Skeletal muscle tissue (tissue), 4 donors: ENCODE data around the gene WRAP73. TPM values are rescaled to one million over a fixed set of nuclear protein-coding genes. Genes with fewer than 3 reads are reported as not detected.

ENCODE experiments used
- H3K27ac ChIP-seq: one replicate; pipeline ENCODE4 v1.7.0; 2013; ENCODE audit warnings: mild to moderate bottlenecking, low read depth, low read length, inconsistent platforms
- H3K27me3 ChIP-seq, 3 donors: one replicate each; pipeline ENCODE4 v1.7.0; 2013; ENCODE audit warnings: low read length in 3 of 3; ENCODE audit not compliant: control insufficient read depth in 3 of 3, insufficient read depth in 3 of 3
- H3K36me3 ChIP-seq, 3 donors: one replicate each; pipeline ENCODE4 v1.7.0; 2013; ENCODE audit warnings: low read length in 3 of 3; ENCODE audit not compliant: control insufficient read depth in 3 of 3, insufficient read depth in 3 of 3
- H3K4me1 ChIP-seq, 3 donors: one replicate each; pipeline ENCODE4 v1.7.0; 2013; ENCODE audit warnings: low read length in 3 of 3, mild to moderate bottlenecking in 3 of 3; ENCODE audit not compliant: control insufficient read depth in 3 of 3, insufficient read depth in 3 of 3
- H3K4me3 ChIP-seq, 3 donors: one replicate each; pipeline ENCODE4 v1.7.0; 2013; ENCODE audit warnings: low read length in 3 of 3
- H3K9ac ChIP-seq, 3 donors: one replicate each; pipeline ENCODE4 v1.7.0; 2013; ENCODE audit warnings: low read length in 3 of 3, mild to moderate bottlenecking in 3 of 3, moderate library complexity in 2 of 3, low read depth in 1 of 3
- H3K9me3 ChIP-seq, 3 donors: one replicate each; pipeline ENCODE4 v1.7.0; 2013; ENCODE audit warnings: low read length in 3 of 3; ENCODE audit not compliant: control insufficient read depth in 3 of 3
- total RNA-seq: library from RNA; depleted of rRNA; stranded (reverse); fragments of >200 nt; gene quantifications from one replicate; pipeline ENCODE4 v1.2.3, GENCODE V29; 2014
- donor health status: Osteomylitis.

Gene WRAP73
- total RNA-seq, 1 donor from 2014 or later = 13.0 TPM

GRCh38 chr1:3676581-3677470 lies 26.9 kb upstream of the WRAP73 start:
- H3K27ac ChIP-seq = no peak overlapping the region

GRCh38 chr1:3675436-3675835 lies 25.5 kb upstream of the WRAP73 start:
- Histone ChIP-seq H3K4me1 (no peaks in the 10 kb centered on the region), H3K9me3 (no peaks in the 10 kb centered on the region), H3K27ac (no peak overlapping the region), H3K36me3 (no peaks in the 10 kb centered on the region), H3K27me3 (peaks cover 5 to 44% (median 28%) of the 10 kb centered on the region in 3 donors), H3K9ac (no peak overlapping the region), H3K4me3 (no peak overlapping the region)

More at GRCh38 chr1:3676581-3677470, 26.9 kb upstream of the WRAP73 start:
- no peak overlapping the region for H3K9ac ChIP-seq
- no peak overlapping the region for H3K4me3 ChIP-seq
- H3K27me3 ChIP-seq = peaks cover 5 to 31% (median 21%) of the 10 kb centered on the region in 3 donors
- no peaks in the 10 kb centered on the region for H3K36me3 ChIP-seq
- no peaks in the 10 kb centered on the region for H3K9me3 ChIP-seq
- H3K4me1 ChIP-seq = no peaks in the 10 kb centered on the region

- H3K9ac ChIP-seq = no peak overlapping the region
- no peaks in the 10 kb centered on the region for H3K9me3 ChIP-seq
- H3K27me3 ChIP-seq = peaks cover 5 to 38% (median 24%) of the 10 kb centered on the region in 3 donors
Observed at GRCh38 chr1:3674100-3675094, 24.5 kb upstream of the WRAP73 start.

GRCh38 chr1:3673381-3674099 lies 23.6 kb upstream of the WRAP73 start:
- Histone ChIP-seq H3K36me3 (no peaks in the 10 kb centered on the region), H3K9ac (no peak overlapping the region), H3K4me1 (peaks cover 5 to 9% (median 8%) of the 10 kb centered on the region in 3 donors), H3K27me3 (peaks cover 5 to 38% (median 21%) of the 10 kb centered on the region in 3 donors), H3K9me3 (no peaks in the 10 kb centered on the region), H3K4me3 (no peak overlapping the region), H3K27ac (no peak overlapping the region)

More at GRCh38 chr1:3674100-3675094, 24.5 kb upstream of the WRAP73 start:
- Histone ChIP-seq H3K4me1 (peaks cover 0 to 1% (median under 1%) of the 10 kb centered on the region in 3 donors), H3K27ac (no peak overlapping the region), H3K36me3 (no peaks in the 10 kb centered on the region), H3K4me3 (no peak overlapping the region)

GRCh38 chr1:3672971-3673361 lies 23.1 kb upstream of the WRAP73 start:
- Histone ChIP-seq H3K27ac (no peak overlapping the region), H3K9ac (no peak overlapping the region), H3K27me3 (peaks cover 5 to 38% (median 21%) of the 10 kb centered on the region in 3 donors), H3K4me1 (peaks cover 8 to 15% (median 13%) of the 10 kb centered on the region in 3 donors), H3K4me3 (no peak overlapping the region), H3K36me3 (no peaks in the 10 kb centered on the region), H3K9me3 (no peaks in the 10 kb centered on the region)

- H3K27ac ChIP-seq = no peak overlapping the region
- no peaks in the 10 kb centered on the region for H3K9me3 ChIP-seq
- peaks cover 8 to 16% (median 13%) of the 10 kb centered on the region in 3 donors for H3K4me1 ChIP-seq
- H3K27me3 ChIP-seq = peaks cover 5 to 38% (median 21%) of the 10 kb centered on the region in 3 donors
- H3K4me3 ChIP-seq = no peak overlapping the region
- H3K36me3 ChIP-seq = no peaks in the 10 kb centered on the region
- no peak overlapping the region for H3K9ac ChIP-seq
Observed at GRCh38 chr1:3672231-3672970, 22.5 kb upstream of the WRAP73 start.

GRCh38 chr1:3671371-3672180 lies 21.7 kb upstream of the WRAP73 start:
- peaks cover 8 to 16% (median 13%) of the 10 kb centered on the region in 3 donors for H3K4me1 ChIP-seq
- peaks cover 5 to 38% (median 21%) of the 10 kb centered on the region in 3 donors for H3K27me3 ChIP-seq
- H3K4me3 ChIP-seq = no peak overlapping the region
- no peak overlapping the region for H3K27ac ChIP-seq
- no peaks in the 10 kb centered on the region for H3K36me3 ChIP-seq
- no peaks in the 10 kb centered on the region for H3K9me3 ChIP-seq
- H3K9ac ChIP-seq = no peak overlapping the region

GRCh38 chr1:3670823-3671265 lies 20.9 kb upstream of the WRAP73 start:
- H3K4me1 ChIP-seq = peaks cover 8 to 16% (median 13%) of the 10 kb centered on the region in 3 donors
- no peak overlapping the region for H3K27ac ChIP-seq
- no peak overlapping the region for H3K9ac ChIP-seq

More at GRCh38 chr1:3670823-3671265, 20.9 kb upstream of the WRAP73 start:
- no peaks in the 10 kb centered on the region for H3K9me3 ChIP-seq
- peaks cover 5 to 38% (median 21%) of the 10 kb centered on the region in 3 donors for H3K27me3 ChIP-seq
- H3K36me3 ChIP-seq = no peaks in the 10 kb centered on the region
- H3K4me3 ChIP-seq = no peak overlapping the region
